GM19467 (cell line): Measurements from ENCODE around the gene PRKG1.
"Not testable (repeated sequence)": the region's sequence is repeated elsewhere in the genome, so short reads cannot be mapped to it uniquely, and the experiment has no call there.

Experiments
- ATAC-seq: cut with Tn5 transposase; IDR thresholded peaks from one replicate; pipeline ENCODE4 v1.9.1; 2021; ENCODE audit warnings: mild to moderate bottlenecking, moderate library complexity; ENCODE audit not compliant: unreplicated experiment

Gene PRKG1

DNA sequence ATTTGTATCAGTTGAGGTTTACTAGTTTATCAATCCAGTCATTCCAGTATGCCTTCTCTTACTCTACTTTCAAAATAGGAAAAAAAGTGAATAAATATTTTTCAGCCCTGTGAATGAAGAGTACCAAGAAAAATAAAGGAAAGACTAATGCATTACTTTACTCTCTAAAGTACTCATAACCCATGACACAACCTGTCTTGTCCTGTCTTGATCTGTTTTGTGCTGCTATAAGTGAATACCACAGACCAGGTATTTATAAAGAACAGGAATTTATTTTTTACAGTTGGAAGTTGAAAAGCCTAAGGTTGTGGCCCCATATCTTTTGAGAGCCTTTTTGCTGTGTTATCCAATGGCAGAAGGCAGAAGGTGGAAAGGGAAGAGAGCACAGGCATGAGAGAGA, 1045.2 kb downstream of the PRKG1 start:
- no peak for ATAC-seq

DNA sequence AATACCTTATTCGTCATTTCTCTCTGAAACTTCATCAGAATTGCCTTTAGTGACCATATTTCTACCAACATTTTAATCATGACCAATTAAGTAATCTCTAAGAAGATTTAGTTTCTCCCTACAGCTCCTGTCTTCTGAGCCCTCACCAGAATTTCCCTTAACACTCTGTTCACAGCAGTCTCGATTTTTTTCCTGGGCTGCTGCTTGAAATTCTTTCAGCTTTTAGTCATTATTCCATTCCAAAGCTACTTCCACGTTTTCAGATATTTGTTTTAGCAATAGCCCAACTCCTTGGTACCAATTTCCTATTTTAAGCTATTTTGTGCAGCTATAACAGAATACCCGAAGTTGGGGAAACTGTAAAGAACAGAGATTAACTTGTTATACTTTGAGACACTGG, 1047.4 kb downstream of the PRKG1 start:
- no peak for ATAC-seq

- no peak for ATAC-seq
Measured at GRCh38 chr10:52128056-52128683, 1053.9 kb downstream of the PRKG1 start.

GRCh38 chr10:52129410-52130178, 1055.3 kb downstream of the PRKG1 start:
- no peak for ATAC-seq

GRCh38 chr10:52135101-52135500, 1060.8 kb downstream of the PRKG1 start:
- no peak for ATAC-seq

- ATAC-seq = no peak
Measured at GRCh38 chr10:52136921-52137320, 1062.6 kb downstream of the PRKG1 start.

- no peak for ATAC-seq
Measured at GRCh38 chr10:52143338-52143737, 1069.1 kb downstream of the PRKG1 start.

DNA sequence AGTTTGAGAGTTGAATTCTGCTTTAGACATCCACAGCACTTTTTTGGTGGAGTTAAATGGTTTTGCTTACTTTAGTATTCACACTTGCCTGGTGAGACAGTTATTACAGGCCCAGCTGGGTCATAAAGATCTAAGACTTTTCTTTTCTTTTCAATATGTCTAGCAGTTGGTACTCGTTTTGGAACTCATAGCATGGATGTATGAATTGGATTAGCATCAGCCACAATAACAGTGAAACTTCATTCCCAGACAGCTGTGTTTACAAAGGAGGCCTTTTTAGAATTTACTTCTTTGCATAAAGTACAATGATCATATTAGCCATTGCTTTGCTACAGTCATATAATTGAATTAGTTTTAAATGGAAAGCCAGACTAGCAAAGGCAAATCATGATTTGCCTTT, 1071.3 kb downstream of the PRKG1 start:
- ATAC-seq = no peak

DNA sequence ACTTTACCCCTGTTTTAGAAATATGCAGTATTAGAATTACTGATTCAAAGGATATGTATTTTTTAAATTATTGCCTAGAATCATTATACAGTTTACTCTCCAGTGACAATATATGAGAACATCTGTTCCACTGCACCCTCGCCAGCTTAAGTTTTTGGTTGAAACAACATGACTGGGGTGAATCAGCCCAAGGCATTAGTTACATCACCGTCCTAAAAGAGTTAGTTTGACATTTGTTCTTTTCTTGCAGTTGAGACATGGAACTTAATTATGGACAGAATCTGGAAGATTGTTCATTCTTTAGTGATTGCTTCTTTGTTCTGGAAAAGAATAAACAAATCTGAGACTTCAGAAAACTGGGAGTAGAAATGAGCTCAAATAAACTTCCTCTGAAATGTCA, 1072.5 kb downstream of the PRKG1 start:
- ATAC-seq = no peak

- ATAC-seq = no peak
Measured at GRCh38 chr10:52170776-52171175, 1096.5 kb downstream of the PRKG1 start.

GRCh38 chr10:52172581-52172980, 1098.3 kb downstream of the PRKG1 start:
- no peak for ATAC-seq

DNA sequence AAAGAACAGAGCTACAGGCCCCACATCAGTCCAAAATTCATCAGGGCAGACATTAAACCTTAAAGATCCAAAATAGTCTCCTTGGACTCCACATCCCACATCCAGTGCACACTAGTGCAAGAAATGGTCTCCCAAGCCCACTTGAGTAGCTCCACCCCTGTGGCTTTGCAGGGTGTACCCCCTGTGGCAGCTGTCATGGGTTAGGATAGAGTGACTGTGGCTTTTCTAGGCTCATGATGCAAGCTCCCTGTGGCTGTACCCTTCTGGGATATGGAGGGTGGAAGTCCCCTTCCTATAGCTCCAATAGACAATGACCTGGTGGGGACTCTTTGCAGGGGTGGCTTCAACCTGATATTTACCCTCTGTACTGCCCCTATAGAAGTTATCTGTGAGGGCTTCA, 1111.0 kb downstream of the PRKG1 start:
- no peak for ATAC-seq

DNA sequence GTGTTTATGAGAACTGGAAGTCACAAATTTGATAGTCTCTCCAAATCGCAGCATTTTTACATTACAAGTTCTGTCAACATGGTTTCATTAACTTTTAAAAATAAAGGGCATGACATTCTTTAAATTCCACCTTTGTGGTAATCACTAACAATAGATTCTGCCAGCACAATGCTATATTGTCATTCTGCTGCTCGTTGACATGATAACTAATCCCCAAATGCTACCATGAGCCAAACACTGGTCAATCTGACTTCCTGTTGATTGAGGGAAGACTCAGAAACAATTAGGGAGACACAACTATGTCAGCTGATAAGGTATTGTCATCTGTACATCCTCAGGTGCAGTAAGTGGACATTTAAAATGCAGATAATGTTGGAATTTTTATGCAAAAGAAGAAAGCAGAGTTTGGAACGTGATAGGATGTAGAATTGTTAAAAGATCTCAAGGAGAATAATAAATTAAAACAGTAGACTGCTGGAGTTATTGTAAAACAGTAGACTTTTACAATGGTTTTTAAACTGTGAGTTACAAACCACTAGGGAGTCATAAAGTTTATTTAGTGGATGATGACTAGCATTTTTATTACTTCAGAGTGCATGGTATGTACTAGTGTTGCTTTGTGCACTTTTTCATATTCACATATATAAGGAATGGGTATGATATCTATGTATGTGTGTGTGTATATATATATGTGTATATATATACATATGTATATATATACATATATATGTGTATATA, 1113.4 kb downstream of the PRKG1 start:
- ATAC-seq = no peak

DNA sequence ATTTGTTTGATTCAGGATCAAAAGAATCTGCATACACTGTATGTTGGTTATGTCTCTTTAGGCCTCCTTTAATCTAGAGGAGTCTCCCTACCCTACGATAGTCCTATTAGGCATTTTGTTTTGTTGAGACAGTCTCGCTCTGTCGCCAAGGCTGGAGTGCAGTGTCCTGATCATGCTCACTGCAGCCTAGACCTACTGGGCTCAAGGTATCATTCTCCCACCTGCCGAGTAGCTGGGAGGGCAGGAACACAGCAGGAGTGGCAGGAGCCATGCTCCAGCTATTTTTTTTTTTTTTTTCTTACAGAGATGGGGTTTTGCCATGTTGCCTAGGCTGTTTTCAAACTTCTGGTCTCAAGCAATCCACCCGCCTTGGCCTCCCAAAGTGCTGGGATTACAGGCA, 1116.8 kb downstream of the PRKG1 start:
- ATAC-seq = no peak

DNA sequence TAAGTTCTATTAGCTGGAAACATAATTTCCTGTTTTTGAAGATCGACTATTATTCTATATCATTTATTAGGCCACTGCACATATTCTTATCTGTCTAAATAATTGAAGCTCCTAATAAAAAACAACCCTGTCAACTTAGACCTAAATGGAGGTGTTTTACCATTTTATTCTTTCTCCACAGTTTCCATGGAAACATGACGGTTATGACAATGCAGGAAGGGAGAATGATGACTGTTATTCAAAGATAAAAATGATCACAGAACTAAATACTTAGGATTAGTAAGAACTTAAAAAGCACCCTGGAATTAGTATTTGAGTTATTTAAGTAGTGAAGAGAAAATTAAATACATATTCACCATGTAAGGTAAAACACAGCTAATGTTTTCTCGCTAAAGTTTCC, 1119.9 kb downstream of the PRKG1 start:
- no peak for ATAC-seq

DNA sequence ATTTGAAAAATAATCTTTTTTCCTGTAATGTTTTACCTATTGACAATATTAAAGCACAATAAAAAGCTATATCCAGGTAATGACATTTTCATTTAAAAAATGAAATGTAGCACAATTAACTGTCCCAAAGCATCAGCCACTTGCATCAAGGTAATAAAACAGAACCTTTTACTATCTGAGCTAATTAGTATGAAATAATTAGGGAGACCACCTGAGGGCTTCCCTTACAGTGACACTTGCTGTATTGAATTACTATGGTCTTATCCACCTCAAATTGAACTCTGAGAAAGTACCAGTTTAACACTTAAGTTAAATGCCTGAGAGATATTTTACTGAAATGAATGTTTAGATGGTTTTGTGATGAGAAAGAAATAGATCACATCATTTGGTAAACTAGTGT, 1120.4 kb downstream of the PRKG1 start:
- ATAC-seq = no peak

- ATAC-seq = no peak
Measured at GRCh38 chr10:52197098-52197497, 1122.8 kb downstream of the PRKG1 start.

DNA sequence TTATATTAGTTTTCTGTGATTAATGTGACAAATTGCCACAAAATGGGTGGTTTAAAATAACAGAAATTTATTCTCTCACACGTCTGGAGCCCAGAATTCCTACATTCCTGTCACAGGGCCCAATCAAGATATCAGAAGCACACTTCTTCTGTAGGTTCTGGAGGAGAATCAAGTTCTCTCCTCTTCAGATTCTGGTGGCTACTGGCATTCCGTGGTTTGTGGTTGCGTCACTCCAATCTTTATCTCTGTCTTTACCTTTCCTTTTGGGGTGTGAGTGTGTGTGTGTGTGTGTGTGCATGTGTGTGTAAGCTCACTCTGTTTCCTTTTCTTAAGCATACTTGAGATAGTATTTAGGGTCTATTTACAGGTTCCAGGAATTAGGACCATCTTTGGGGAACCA, 1124.3 kb downstream of the PRKG1 start:
- no peak for ATAC-seq

DNA sequence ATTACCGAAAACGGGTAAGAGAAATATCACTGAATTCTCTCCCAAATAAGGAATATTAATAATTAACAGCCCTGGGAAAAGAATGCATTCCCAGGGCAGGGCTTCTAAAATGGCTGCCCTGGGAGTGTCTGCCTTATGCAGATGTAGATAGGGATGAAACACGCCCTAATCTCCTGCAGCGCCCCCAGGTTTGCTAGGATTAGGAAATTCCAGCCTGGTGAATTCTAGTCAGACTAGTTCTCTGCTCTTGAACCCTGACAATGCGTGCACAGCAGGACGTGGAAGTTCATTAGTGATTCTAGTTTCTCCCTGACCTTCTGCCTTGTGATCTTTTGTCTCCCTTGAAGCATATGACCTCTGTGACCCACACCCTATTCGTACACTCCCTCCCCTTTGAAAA, 1130.6 kb downstream of the PRKG1 start:
- ATAC-seq = not testable (repeated sequence)

GRCh38 chr10:52208365-52208764, 1134.1 kb downstream of the PRKG1 start:
- ATAC-seq = no peak

DNA sequence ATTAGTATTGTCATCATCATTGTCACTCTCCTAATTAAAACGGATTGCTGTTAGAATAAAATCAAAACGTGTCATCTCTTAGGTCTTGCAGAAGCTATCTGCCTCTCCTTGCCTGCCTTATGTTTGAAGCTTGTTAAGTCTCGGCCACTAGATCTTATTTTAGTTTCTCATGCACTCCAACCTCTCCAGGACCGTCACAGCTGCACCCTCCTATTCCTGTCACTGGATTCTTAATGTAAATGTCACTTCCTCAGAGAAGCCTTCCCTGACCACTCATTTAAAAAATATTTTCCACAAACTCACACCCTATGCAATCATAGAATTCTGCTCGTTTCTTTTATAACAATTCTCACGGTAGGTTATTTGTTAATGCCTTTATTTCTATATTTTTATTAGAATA, 1135.9 kb downstream of the PRKG1 start:
- ATAC-seq = no peak

GRCh38 chr10:52212062-52212461, 1137.8 kb downstream of the PRKG1 start:
- no peak for ATAC-seq
